GM12878 (cell line): ENCODE data around the gene RAPGEF4.

Source experiments
- CBFB ChIP-seq: IDR thresholded peaks from 2 replicates; pipeline ENCODE4 v1.6.1; 2016; ENCODE audit warnings: antibody characterized with exemption, low read depth
- MEF2B ChIP-seq: fragments of 450-650 bp; IDR thresholded peaks from 2 replicates; pipeline ENCODE4 v1.6.1; 2018; ENCODE audit warnings: mild to moderate bottlenecking, moderate library complexity; ENCODE audit not compliant: partially characterized antibody, poor library complexity, severe bottlenecking
- RAD21 ChIP-seq: IDR thresholded peaks from 2 replicates; pipeline ENCODE4 v1.6.1; 2011; ENCODE audit warnings: mild to moderate bottlenecking, low read depth, low read length, moderate library complexity; ENCODE audit not compliant: insufficient read depth

DNA sequence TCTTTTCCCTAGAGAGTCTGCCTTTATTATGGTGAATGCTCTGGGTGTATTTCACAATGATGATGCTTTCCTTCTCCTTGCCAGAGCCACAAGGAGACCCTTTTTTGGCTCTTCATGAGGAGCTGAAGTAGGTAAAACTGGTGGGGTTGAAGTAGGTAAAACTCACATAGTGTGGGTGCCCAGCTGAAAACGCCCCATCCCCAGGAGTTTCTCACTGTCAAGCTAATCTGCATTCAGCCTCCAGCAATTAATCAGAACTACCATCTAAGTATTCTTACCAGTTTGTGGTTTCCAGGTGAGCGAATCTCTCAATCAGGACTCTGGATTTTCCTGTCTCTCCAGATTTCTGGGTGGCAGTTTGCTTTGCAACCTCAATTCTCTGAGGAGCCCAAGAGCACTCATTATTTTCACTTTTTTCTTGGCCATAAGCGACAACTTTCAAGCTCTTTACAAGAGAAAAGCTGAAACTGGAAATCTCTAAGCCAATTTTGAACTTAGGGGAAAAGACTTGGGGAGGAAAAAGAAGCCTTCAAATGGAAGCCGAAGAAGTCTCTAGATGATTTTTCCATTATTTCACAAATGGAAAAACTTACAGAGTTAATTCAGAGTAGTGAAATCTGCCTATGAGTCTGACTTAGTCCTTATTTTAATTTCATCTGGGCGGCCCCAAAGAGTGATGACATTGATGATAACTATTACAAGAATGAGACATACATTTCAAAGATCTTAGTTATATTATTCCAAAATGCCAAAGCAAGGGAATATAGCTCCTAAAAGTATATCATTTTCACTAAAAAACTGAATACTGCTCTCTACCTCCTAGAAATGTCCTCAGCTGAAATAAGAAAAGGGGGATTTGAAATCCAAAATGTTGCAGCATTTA lies 218.6 kb downstream of the RAPGEF4 start:
- TF ChIP-seq RAD21 = no peak
- TF ChIP-seq CBFB = no peak
- no peak for TF ChIP-seq MEF2B
